A172 (cell line): ENCODE measurements around the gene TMEM231. TPM values are rescaled to one million over a fixed set of nuclear protein-coding genes. Genes with fewer than 3 reads are reported as not detected.

Experiments
- DNase-seq: peaks from one replicate; pipeline ENCODE4 v3.0.0-alpha.2; 2015; ENCODE audit warnings: low spot score
- total RNA-seq: library from RNA; depleted of rRNA; stranded (reverse); fragments of >200 nt; shearing (Covaris generic); gene quantifications from 2 replicates; pipeline ENCODE4 v1.2.3, GENCODE V29; 2014; rRNA removed

Gene TMEM231
- total RNA-seq, 1 experiment from 2014 or later: 13.7 TPM

DNA sequence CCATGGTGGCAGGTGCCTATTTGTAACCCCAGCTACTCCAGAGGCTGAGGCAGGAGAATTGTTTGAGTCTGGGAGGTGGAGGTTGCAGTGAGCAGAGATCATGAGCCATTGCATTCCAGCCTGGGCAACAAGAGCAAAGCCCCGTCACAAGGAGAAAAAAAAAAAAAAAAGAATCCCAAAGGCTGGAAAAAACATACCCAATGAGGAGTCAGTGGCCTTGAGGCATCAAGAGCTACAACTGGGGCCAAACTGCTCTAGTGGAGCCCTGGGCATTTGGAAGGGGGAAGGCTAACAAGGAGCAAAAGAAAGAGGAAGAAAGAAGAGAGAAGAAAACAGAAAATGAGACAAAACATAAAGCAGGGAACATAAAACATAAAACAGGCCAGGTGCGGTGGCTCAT lies 67.7 kb downstream of the TMEM231 start:
- no peak for DNase-seq

Other genes with a start within 250 kb of the TMEM231 start
- 45.0 and 54.0 TPM in 2 replicates for gene CFDP1, start 122.7 kb downstream of the TMEM231 start, total RNA-seq
- gene TMEM170A, start 91.6 kb downstream of the TMEM231 start, total RNA-seq: 9.7 and 19.9 TPM in 2 replicates
- gene CHST6, start 60.8 kb downstream of the TMEM231 start, total RNA-seq: not detected in 2 replicates
- gene CHST5, start 20.1 kb downstream of the TMEM231 start, total RNA-seq: not detected in 2 replicates
- gene GABARAPL2, start 10.1 kb upstream of the TMEM231 start, total RNA-seq: 98.1 and 115 TPM in 2 replicates
- gene ADAT1, start 67.0 kb upstream of the TMEM231 start, total RNA-seq: 95.5 and 117 TPM in 2 replicates
- gene KARS1, start 91.4 kb upstream of the TMEM231 start, total RNA-seq: 245 and 250 TPM in 2 replicates
- 74.8 and 81.3 TPM in 2 replicates for gene TERF2IP, start 91.5 kb upstream of the TMEM231 start, total RNA-seq
- not detected in 2 replicates for gene CPHXL2, start 120.8 kb upstream of the TMEM231 start, total RNA-seq
- gene DUXB, start 145.2 kb upstream of the TMEM231 start, total RNA-seq: not detected in 2 replicates
- gene CPHXL, start 170.2 kb upstream of the TMEM231 start, total RNA-seq: not detected in 2 replicates